ENCODE results near the gene RUNX1. TPM values are rescaled to one million over a fixed set of nuclear protein-coding genes. Genes with fewer than 3 reads are reported as not detected.
"Not testable (repeated sequence)": the region's sequence is repeated elsewhere in the genome, so short reads cannot be mapped to it uniquely, and the experiment has no call there.

RUNX1 gene
- total RNA-seq, 2 donors from 2014 or later: 97.0 to 110 TPM

DNA sequence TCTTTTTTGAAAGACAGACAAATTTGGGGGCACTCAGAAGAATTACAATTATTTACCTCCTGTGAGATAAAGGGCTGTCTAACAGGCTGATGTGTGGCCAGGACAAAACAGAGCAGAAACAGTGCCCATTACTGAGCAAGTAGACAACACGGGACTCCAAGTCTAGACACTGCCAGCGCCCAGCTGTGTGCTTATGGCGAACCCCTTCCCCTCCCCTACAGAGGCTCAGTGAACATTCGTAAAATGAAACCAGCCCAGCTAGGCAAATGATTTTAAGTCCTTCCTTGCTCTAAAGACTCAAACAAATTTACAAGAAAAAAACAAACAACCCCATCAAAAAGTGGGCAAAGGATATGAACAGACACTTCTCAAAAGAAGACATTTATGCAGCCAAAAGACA is 91.1 kb downstream of the RUNX1 start:
- no peak for ATAC-seq
- Mint-ChIP-seq H3K36me3 (ENCODE audit: low read depth) (peaks cover 5% of the 10 kb centered on the region), H3K4me3 (no peak overlapping the region), H3K27me3 (no peaks in the 10 kb centered on the region), H3K27ac (peak overlapping the region; percentile 68), H3K4me1 (peaks cover 59% of the 10 kb centered on the region)
- H3K9me3 ChIP-seq (ENCODE audit: control insufficient read depth, low read length, poor library complexity, severe bottlenecking): no peaks in the 10 kb centered on the region
- no peak for DNase-seq

DNA sequence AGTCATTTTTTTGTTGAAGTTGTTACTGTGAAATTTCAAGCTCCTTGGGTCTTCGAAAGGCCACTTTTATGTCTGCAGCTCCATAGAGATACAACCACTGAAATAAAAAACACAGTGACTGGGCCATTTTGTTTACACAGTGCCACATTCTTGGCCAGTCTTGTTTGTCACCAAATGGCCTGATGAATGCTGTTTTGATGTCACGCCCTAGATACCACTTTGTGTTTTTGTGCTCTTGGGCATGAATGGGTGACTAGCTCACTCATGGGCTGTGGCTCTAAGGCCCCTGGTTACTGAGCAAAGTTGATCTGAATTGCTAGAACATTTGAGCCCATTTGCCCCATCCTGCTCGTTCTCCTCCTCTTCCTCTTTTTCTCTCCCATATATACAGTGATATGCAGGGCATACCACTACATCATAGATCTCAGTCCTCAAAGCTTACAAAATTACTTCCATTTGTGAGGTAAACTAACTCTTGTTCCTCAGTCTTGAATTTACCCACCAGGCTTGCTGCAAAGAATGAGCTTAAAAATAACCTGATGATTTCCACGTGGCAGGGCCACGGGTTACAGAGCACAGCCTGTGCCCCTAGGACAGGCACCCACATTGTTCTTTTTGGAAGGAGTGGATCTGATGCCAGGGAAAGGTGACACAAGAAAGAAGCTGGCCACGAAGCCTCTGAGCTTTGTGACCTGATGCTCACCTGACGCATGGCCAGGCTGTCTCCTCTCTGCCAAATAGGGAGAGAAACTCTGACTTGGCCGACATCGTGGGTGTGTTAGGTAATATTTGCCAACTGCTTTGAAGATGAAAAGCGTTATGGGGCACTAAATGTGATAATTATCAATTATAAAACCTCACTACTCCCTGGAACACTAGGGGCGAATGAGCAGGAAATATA is 92.4 kb downstream of the RUNX1 start:
- peaks cover 56% of the 10 kb centered on the region for H3K4me1 Mint-ChIP-seq
- DNase-seq: no peak
- no peak for ATAC-seq
- peaks cover 5% of the 10 kb centered on the region for H3K36me3 Mint-ChIP-seq (ENCODE audit: low read depth)
- H3K27me3 Mint-ChIP-seq: no peaks in the 10 kb centered on the region
- no peaks in the 10 kb centered on the region for H3K9me3 ChIP-seq (ENCODE audit: control insufficient read depth, low read length, poor library complexity, severe bottlenecking)
- no peak overlapping the region for H3K4me3 Mint-ChIP-seq
- H3K27ac Mint-ChIP-seq: peak overlapping the region; percentile 68

DNA sequence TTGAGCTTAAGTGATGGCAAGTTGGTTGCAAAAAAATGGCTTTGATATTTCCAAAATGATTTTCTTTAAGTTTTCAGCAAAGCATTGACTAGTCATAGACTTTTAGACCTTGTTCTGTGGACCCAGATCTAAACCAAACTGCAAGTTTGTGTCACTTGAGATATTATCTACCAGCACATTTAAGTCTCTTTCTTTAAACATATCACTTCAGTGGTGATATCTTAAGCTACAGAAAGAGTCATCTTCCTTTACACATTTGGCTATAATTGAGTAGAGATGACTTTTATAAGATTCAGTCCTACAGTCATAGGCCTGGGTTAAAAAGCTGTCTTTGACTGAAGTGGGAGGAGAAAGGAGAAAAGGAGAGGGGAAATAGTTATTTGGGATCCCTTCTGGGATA is 95.2 kb downstream of the RUNX1 start:
- Mint-ChIP-seq H3K27me3 (no peaks in the 10 kb centered on the region), H3K27ac (peak overlapping the region; percentile 53), H3K4me1 (peaks cover 51% of the 10 kb centered on the region), H3K4me3 (no peak overlapping the region), H3K36me3 (ENCODE audit: low read depth) (peaks cover 3% of the 10 kb centered on the region)
- ATAC-seq (no peak), DNase-seq (no peak)
- H3K9me3 ChIP-seq (ENCODE audit: control insufficient read depth, low read length, poor library complexity, severe bottlenecking): no peaks in the 10 kb centered on the region

DNA sequence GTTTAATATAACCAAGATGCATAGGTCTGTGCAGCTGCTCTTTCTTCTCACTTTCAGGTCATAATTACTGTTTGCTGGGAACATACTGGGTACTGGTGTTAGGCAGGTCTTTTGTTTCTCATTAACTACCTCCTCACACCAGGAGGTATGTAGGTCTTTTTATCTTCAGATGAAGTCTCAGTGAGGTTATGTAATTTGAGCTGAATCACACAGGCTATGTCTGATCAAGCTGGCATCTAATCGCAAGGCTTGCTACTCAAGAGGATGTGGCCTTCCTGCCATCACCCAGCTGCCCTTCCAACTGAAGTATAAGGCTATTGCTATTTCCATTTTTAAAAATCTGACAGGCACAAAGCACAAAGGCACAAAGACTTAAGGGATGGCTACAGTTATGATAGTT is 96.4 kb downstream of the RUNX1 start:
- no peaks in the 10 kb centered on the region for H3K9me3 ChIP-seq (ENCODE audit: control insufficient read depth, low read length, poor library complexity, severe bottlenecking)
- no peak for DNase-seq
- peak overlapping the region; percentile 53 for H3K27ac Mint-ChIP-seq
- peaks cover 49% of the 10 kb centered on the region for H3K4me1 Mint-ChIP-seq
- H3K4me3 Mint-ChIP-seq: no peak overlapping the region
- peak; percentile 30 for ATAC-seq
- no peaks in the 10 kb centered on the region for H3K27me3 Mint-ChIP-seq
- H3K36me3 Mint-ChIP-seq (ENCODE audit: low read depth): peaks cover 3% of the 10 kb centered on the region

DNA sequence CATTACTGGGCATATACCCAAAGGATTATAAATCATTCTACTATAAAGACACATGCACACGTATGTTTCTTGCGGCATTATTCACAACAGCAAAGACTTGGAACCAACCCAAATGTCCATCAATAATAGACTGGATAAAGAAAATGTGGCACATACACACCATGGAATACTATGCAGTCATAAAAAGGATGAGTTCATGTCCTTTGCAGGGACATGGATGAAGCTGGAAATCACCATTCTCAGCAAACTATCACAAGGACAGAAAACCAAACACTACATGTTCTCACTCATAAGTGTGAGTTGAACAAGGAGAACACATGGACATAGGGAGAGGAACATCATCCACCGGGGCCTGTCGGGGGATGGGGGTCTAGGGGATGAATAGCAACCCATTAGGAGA is 97.2 kb downstream of the RUNX1 start:
- H3K4me1 Mint-ChIP-seq: peaks cover 50% of the 10 kb centered on the region
- H3K9me3 ChIP-seq (ENCODE audit: control insufficient read depth, low read length, poor library complexity, severe bottlenecking); H3K27me3 Mint-ChIP-seq; DNase-seq; H3K4me3 Mint-ChIP-seq; ATAC-seq; H3K36me3 Mint-ChIP-seq (ENCODE audit: low read depth): not testable (repeated sequence)
- peak overlapping the region; percentile 53 for H3K27ac Mint-ChIP-seq

DNA sequence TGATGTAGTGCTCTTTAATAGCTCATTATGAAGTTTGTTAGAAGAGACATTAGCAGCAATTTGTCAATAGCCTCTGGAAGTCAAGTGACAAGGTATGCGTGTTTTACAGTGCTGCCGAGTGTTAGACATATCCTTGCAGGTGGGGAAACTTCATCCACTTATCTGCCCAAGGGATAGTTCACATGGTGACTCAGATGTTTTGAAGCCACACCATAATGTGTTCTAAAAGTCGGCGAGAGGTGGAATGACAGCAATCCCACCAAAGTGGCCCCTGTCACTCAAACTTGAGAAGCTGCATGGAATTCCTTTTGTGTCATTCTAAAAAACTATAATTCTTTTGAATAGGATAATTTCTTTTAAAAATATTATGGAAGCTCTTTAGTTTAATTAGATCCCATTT is 98.1 kb downstream of the RUNX1 start:
- Mint-ChIP-seq H3K4me1 (peaks cover 54% of the 10 kb centered on the region), H3K27me3 (no peaks in the 10 kb centered on the region), H3K4me3 (no peak overlapping the region), H3K36me3 (ENCODE audit: low read depth) (no peaks in the 10 kb centered on the region), H3K27ac (peak overlapping the region; percentile 53)
- H3K9me3 ChIP-seq (ENCODE audit: control insufficient read depth, low read length, poor library complexity, severe bottlenecking): no peaks in the 10 kb centered on the region
- no peak for ATAC-seq
- no peak for DNase-seq

DNA sequence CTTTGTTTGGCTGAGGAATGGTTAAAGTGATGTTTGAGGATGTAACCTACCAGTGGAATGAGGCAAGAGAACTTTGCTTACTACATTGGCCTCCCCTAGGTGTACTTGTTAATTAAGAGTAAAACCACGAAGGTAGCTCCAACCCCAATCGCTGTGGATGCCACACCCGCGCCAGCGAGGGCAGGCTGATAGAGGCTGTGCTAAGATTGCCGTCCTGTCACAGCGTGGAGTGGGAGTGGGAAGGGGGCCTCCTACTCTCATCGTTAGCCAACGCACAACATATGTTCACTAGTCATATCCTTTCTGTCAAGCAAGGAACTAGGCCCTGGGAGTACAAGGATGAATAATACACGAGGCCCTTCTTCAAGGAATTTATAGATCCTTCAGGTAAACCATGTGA is 99.6 kb downstream of the RUNX1 start:
- Mint-ChIP-seq H3K27me3 (no peaks in the 10 kb centered on the region), H3K4me1 (peaks cover 55% of the 10 kb centered on the region), H3K36me3 (ENCODE audit: low read depth) (no peaks in the 10 kb centered on the region), H3K27ac (peak overlapping the region; percentile 37), H3K4me3 (no peak overlapping the region)
- peak; percentile 32 for ATAC-seq
- DNase-seq: no peak
- H3K9me3 ChIP-seq (ENCODE audit: control insufficient read depth, low read length, poor library complexity, severe bottlenecking): no peaks in the 10 kb centered on the region

DNA sequence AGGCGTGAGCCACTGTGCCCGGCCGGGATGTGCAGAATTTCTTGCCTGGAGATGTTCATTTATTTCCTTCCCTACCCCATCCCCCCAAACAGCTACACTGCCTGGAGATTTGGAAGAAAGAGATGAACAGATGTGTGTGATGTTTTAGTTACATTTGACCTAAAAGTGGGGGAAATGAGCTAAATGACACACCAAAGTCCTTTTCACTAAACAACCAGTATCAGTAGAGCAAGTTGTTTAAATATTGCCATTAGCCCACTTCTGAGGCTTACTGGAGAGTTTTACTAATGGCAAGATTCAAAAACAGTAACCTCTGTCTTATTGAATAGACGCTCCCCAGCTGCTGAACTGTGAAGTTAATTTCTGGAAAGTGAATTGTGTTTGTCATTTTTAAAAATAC is 100.1 kb downstream of the RUNX1 start:
- DNase-seq (no peak), ATAC-seq (no peak)
- peaks cover 54% of the 10 kb centered on the region for H3K4me1 Mint-ChIP-seq
- no peaks in the 10 kb centered on the region for H3K36me3 Mint-ChIP-seq (ENCODE audit: low read depth)
- H3K9me3 ChIP-seq (ENCODE audit: control insufficient read depth, low read length, poor library complexity, severe bottlenecking): no peaks in the 10 kb centered on the region
- no peaks in the 10 kb centered on the region for H3K27me3 Mint-ChIP-seq
- H3K27ac Mint-ChIP-seq: peak overlapping the region; percentile 37
- H3K4me3 Mint-ChIP-seq: no peak overlapping the region

DNA sequence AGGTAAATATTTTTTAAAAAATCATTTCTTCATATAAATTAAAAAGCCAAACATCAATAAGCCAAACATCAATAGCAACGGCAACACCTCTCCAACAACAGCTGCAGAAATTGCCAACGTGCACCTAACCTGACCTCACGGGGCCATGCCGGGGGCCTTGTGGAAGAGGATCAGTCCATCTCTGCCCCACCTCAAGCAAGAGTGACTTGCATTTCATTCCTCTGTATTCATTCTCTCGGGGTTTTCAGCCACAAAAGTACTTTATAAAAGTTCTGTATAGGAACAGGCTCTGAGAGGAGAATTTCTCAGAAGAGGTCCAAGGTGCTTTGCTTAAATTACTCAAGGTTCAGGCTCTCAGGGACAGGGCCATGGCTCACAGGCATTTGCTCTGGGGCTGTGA is 100.9 kb downstream of the RUNX1 start:
- Mint-ChIP-seq H3K4me1 (peaks cover 48% of the 10 kb centered on the region), H3K36me3 (ENCODE audit: low read depth) (no peaks in the 10 kb centered on the region), H3K27me3 (no peaks in the 10 kb centered on the region), H3K27ac (no peak overlapping the region), H3K4me3 (no peak overlapping the region)
- DNase-seq (no peak), ATAC-seq (no peak)
- H3K9me3 ChIP-seq (ENCODE audit: control insufficient read depth, low read length, poor library complexity, severe bottlenecking): no peaks in the 10 kb centered on the region

DNA sequence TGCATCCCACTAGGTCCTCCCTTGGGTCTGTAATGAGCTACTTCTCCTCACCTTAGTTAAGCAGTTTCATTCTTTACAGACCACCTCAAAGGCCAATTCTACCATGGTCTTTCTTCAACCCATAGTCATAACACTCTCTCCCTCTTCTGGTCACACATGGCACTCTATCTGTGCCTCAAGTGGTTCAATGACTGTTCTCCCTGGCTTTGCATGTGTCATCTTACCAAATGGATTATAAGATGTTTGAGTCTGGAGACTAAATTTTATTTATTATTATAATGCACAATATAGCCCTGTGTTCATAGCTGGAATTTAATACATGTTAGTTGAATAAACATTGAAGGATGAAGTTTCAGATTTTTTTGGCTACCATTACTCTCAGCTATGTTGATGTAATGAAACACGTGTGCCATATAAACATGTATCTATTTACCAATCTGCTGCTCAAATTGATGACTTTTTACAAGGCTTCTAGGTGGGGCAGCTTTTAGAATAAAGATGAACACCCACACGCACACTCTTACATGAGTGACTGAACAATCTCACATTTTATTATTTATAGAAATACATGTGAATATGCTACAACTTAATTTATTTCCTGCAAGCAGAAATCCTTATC is 102.1 kb downstream of the RUNX1 start:
- Mint-ChIP-seq H3K4me1 (peaks cover 52% of the 10 kb centered on the region), H3K4me3 (no peak overlapping the region), H3K27ac (no peak overlapping the region), H3K27me3 (no peaks in the 10 kb centered on the region), H3K36me3 (ENCODE audit: low read depth) (no peaks in the 10 kb centered on the region)
- H3K9me3 ChIP-seq (ENCODE audit: control insufficient read depth, low read length, poor library complexity, severe bottlenecking): no peaks in the 10 kb centered on the region
- no peak for DNase-seq
- peak; percentile 21 for ATAC-seq

DNA sequence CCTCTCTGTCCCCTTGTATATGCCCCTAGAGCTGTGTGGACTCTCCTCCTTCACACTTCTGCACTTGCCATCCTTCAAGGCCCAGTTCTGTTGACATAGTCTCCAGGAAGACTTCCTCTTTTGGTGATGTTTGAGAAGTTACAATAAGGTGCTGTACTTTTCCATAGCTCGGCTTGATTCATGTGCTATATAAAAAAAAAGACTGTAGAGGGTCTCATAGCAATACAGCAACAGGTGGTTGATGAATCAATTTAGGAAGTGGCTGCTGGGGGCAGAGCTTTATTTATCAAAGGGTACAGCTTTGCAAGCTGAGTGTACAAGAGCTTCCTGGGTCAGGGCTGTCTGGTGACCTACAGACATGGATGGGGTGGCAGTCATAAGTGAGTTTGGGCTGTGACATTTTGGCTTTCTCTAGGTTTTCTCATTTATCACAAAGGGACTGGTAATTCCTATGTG is 102.7 kb downstream of the RUNX1 start:
- Mint-ChIP-seq H3K4me1 (peaks cover 51% of the 10 kb centered on the region), H3K27ac (peak overlapping the region; percentile 24), H3K36me3 (ENCODE audit: low read depth) (no peaks in the 10 kb centered on the region), H3K27me3 (no peaks in the 10 kb centered on the region), H3K4me3 (no peak overlapping the region)
- no peak for DNase-seq
- peak; percentile 40 for ATAC-seq
- H3K9me3 ChIP-seq (ENCODE audit: control insufficient read depth, low read length, poor library complexity, severe bottlenecking): no peaks in the 10 kb centered on the region

DNA sequence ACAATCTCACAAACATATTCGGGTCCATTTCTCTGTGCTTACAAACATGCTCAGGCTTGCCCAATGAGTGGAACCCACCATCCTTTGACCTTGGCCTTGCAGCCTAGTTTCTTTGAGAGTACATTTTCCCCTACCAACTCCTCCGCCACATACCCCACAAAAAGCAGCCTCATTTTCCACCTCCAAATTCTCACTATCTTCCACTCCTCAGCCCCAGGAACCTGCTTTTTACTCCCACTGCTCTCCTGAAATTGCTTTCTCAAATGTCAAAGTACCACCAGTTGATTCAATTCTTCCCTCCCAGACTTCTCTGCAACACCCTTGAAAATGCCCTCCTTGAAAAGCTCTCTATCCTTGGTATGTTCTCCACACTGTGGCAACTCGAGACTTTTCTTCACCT is 103.8 kb downstream of the RUNX1 start:
- DNase-seq (no peak), ATAC-seq (no peak)
- no peaks in the 10 kb centered on the region for H3K27me3 Mint-ChIP-seq
- H3K4me1 Mint-ChIP-seq: peaks cover 59% of the 10 kb centered on the region
- H3K4me3 Mint-ChIP-seq: no peak overlapping the region
- no peaks in the 10 kb centered on the region for H3K36me3 Mint-ChIP-seq (ENCODE audit: low read depth)
- no peaks in the 10 kb centered on the region for H3K9me3 ChIP-seq (ENCODE audit: control insufficient read depth, low read length, poor library complexity, severe bottlenecking)
- H3K27ac Mint-ChIP-seq: no peak overlapping the region

DNA sequence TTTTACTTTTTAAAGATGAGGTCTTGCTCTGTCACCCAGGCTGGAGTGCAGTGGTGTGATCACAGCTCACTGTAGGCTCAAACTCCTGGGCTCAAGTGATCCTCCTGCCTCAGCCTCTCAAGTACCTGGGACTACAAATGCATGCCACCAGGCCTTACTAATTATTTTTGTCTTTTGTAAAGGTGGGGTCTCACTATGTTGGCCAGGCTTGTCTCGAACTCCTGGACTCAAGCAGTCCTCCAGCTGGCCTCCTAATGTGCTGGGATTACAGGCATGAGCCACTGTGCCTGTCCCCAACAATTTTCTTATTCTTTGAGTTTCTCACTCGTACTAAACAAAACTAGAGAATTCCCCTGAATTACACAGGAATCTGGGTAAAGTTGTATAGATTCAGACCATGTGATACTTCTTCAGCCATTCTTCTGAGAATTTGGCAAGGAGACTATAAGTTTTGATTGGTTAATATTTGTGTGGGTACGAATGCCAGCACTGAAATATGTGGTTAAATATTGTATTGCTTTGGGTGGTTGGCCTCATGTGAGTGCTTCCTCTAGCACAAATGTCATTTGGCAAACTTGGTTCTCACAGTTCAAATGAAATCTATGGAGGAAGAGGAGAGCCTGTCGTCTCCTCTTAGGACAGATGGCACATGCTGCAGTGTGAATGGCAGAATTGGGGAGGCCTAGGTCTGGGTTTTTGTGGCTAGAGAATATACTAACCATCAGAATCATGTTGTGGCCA is 104.9 kb downstream of the RUNX1 start:
- no peaks in the 10 kb centered on the region for H3K27me3 Mint-ChIP-seq
- ATAC-seq: no peak
- no peaks in the 10 kb centered on the region for H3K9me3 ChIP-seq (ENCODE audit: control insufficient read depth, low read length, poor library complexity, severe bottlenecking)
- no peak for DNase-seq
- peaks cover 63% of the 10 kb centered on the region for H3K4me1 Mint-ChIP-seq
- H3K36me3 Mint-ChIP-seq (ENCODE audit: low read depth): no peaks in the 10 kb centered on the region
- H3K27ac Mint-ChIP-seq: peak overlapping the region; percentile 39
- no peak overlapping the region for H3K4me3 Mint-ChIP-seq
